Measurements from ENCODE around the gene CNTN4. TPM values are rescaled to one million over a fixed set of nuclear protein-coding genes. Genes with fewer than 3 reads are reported as not detected.

The CNTN4 gene
- total RNA-seq, 1 experiment from 2014 or later, result 1.6 TPM

GRCh38 chr3:3087279-3087678, 988.6 kb downstream of the CNTN4 start:
- Histone ChIP-seq H2BK5ac (ENCODE audit: insufficient read length, low read length) (no peak overlapping the region), H3K23me2 (ENCODE audit: insufficient read length, low read depth, low read length, poor library complexity, severe bottlenecking) (no peaks in the 10 kb centered on the region), H2BK120ac (ENCODE audit: low read depth, low read length, poor library complexity, severe bottlenecking) (no peak overlapping the region), H3K9ac (ENCODE audit: extremely low read depth, insufficient read length, low read length) (no peak overlapping the region), H3K4me1 (ENCODE audit: insufficient read depth, low read length) (peaks cover 3% of the 10 kb centered on the region; the same call in 1 of the 2 replicates), H4K91ac (ENCODE audit: insufficient read length, low read depth, low read length) (no peak overlapping the region), H2BK15ac (ENCODE audit: low read depth, low read length) (no peak overlapping the region), H3K27ac (ENCODE audit: insufficient read length, low read depth, low read length) (no peak overlapping the region), H3K79me1 (ENCODE audit: insufficient read depth, low read depth, low read length, poor library complexity, severe bottlenecking) (no peaks in the 10 kb centered on the region), H3K27me3 (ENCODE audit: insufficient read depth, low read length) (no peaks in the 10 kb centered on the region), H3K23ac (ENCODE audit: insufficient read length, low read depth, low read length) (no peak overlapping the region), H2AFZ (ENCODE audit: low read length) (no peak overlapping the region), H3K18ac (ENCODE audit: insufficient read length, low read depth, low read length) (no peak overlapping the region), H4K8ac (replicated peaks; ENCODE audit: insufficient read length, low read depth, low read length) (no peak overlapping the region), H3K14ac (ENCODE audit: insufficient read depth, low read length) (no peak overlapping the region), H3K4me2 (ENCODE audit: insufficient read depth, insufficient read length, low read length) (no peak overlapping the region), H3K4ac (ENCODE audit: low read depth, low read length) (no peak overlapping the region), H3T11ph (ENCODE audit: low read length) (no peak overlapping the region), H2AK5ac (ENCODE audit: insufficient read length, low read length) (no peak overlapping the region), H4K20me1 (ENCODE audit: control insufficient read depth, insufficient read depth, insufficient read length) (no peaks in the 10 kb centered on the region), H4K5ac (ENCODE audit: insufficient read length, low read depth, low read length) (no peak overlapping the region), H3K56ac (ENCODE audit: insufficient read length, low read depth, low read length) (no peak overlapping the region), H3K79me2 (ENCODE audit: insufficient read depth, low read length) (no peaks in the 10 kb centered on the region), H2BK20ac (ENCODE audit: low read depth, low read length, poor library complexity, severe bottlenecking) (no peak overlapping the region), H2BK12ac (ENCODE audit: insufficient read length, low read depth, low read length) (no peak overlapping the region), H3K9me3 (ENCODE audit: control insufficient read depth, low read depth, low read length) (no peaks in the 10 kb centered on the region)
- DNase-seq, result no peak
- Mint-ChIP-seq H3K27me3 (ENCODE audit: low read depth) (no peaks in the 10 kb centered on the region; the same call in 1 of the 2 replicates), H3K4me3 (no peak overlapping the region), H3K9me3 (no peaks in the 10 kb centered on the region; a peak in 1 of 5 replicates), H3K27ac (no peak overlapping the region), H3K36me3 (ENCODE audit: insufficient read depth in 1 of 3, low read depth in 3 of 3) (no peaks in the 10 kb centered on the region), H3K4me1 (peaks cover 9 to 10% of the 10 kb centered on the region in 2 experiments)
- no peak for TF ChIP-seq CTCF (conservative IDR thresholded peaks at IDR 0.05)

Data from H9 (cell line).